Muscle of leg (tissue), 11 donors: Measurements from ENCODE around the gene ESYT2. TPM values are rescaled to one million over a fixed set of nuclear protein-coding genes. Genes with fewer than 3 reads are reported as not detected.

Source experiments
- DNase-seq: peaks from one replicate; pipeline ENCODE4 v3.0.0; 2013
- H3K27ac ChIP-seq: one replicate; pipeline ENCODE4 v1.5.1; 2013; ENCODE audit warnings: mild to moderate bottlenecking, low read length, control low read depth
- H3K27me3 ChIP-seq: one replicate; pipeline ENCODE4 v1.6.1; 2013; ENCODE audit warnings: low read length; ENCODE audit not compliant: control insufficient read depth, insufficient read depth
- H3K36me3 ChIP-seq: one replicate; pipeline ENCODE4 v1.6.1; 2013; ENCODE audit warnings: low read length; ENCODE audit not compliant: control insufficient read depth, insufficient read depth
- H3K4me1 ChIP-seq: one replicate; pipeline ENCODE4 v1.6.1; 2013; ENCODE audit warnings: low read length; ENCODE audit not compliant: control insufficient read depth, insufficient read depth
- H3K4me3 ChIP-seq: one replicate; pipeline ENCODE4 v1.5.1; 2013; ENCODE audit warnings: low read length, control low read depth
- H3K9me3 ChIP-seq: replicated peaks from 2 replicates; pipeline ENCODE4 v1.6.1; 2013; ENCODE audit warnings: low read depth, low read length; ENCODE audit not compliant: control insufficient read depth
- WGBS: methylation state at CpG from one replicate; pipeline ENCODE4 v1.1.5; 2013; ENCODE audit warnings: missing lambda C conversion rate; ENCODE audit not compliant: insufficient coverage; 5-methylcytosine and 5-hydroxymethylcytosine counted together
- polyA plus RNA-seq, 8 donors: library from polyadenylated mRNA; unstranded; fragments of 120-200 nt; gene quantifications; one replicate each; pipeline versions ENCODE4 v1.2.1 to v1.2.3, GENCODE V29; 2013; ENCODE audit warnings: inconsistent platforms in 1 of 8, low replicate concordance in 1 of 8; ENCODE audit not compliant: insufficient read length in 8 of 8, insufficient read depth in 1 of 8
- total RNA-seq: library from RNA; stranded (reverse); fragments of 120-200 nt; gene quantifications from one replicate; pipeline ENCODE4 v1.2.4, GENCODE V29; 2013

Gene ESYT2
- total and polyA plus RNA-seq, 9 donors, result 27.4 to 46.5 (median 30.1) TPM

- 73% methylated on average over 2 of the region's 4 CpGs for WGBS
- no peak overlapping the region for H3K4me3 ChIP-seq
These were observed 143.6 kb downstream of the ESYT2 start for GRCh38 chr7:158685693-158686092.

GRCh38 chr7:158684329-158684728, 145.0 kb downstream of the ESYT2 start:
- Histone ChIP-seq H3K4me3 (no peak overlapping the region), H3K36me3 (peaks cover 32% of the 10 kb centered on the region), H3K9me3 (no peaks in the 10 kb centered on the region), H3K27me3 (no peaks in the 10 kb centered on the region), H3K27ac (no peak overlapping the region), H3K4me1 (no peaks in the 10 kb centered on the region)
- no CpG with 5 or more reads among the region's 1 CpG for WGBS
- DNase-seq, result no peak

More at GRCh38 chr7:158685693-158686092, 143.6 kb downstream of the ESYT2 start:
- DNase-seq, result no peak
- Histone ChIP-seq H3K4me1 (no peaks in the 10 kb centered on the region), H3K9me3 (no peaks in the 10 kb centered on the region), H3K36me3 (peaks cover 27% of the 10 kb centered on the region), H3K27ac (no peak overlapping the region), H3K27me3 (no peaks in the 10 kb centered on the region)

GRCh38 chr7:158683541-158683940, 145.8 kb downstream of the ESYT2 start:
- H3K4me3 ChIP-seq, result no peak overlapping the region
- H3K36me3 ChIP-seq, result peaks cover 27% of the 10 kb centered on the region
- WGBS, result no CpG with 5 or more reads among the region's 2 CpGs

GRCh38 chr7:158682456-158682855, 146.9 kb downstream of the ESYT2 start:
- Histone ChIP-seq H3K4me1 (no peaks in the 10 kb centered on the region), H3K9me3 (no peaks in the 10 kb centered on the region), H3K27me3 (no peaks in the 10 kb centered on the region), H3K4me3 (no peak overlapping the region), H3K36me3 (peaks cover 24% of the 10 kb centered on the region), H3K27ac (no peak overlapping the region)
- no peak for DNase-seq

More at GRCh38 chr7:158683541-158683940, 145.8 kb downstream of the ESYT2 start:
- Histone ChIP-seq H3K27ac (no peak overlapping the region), H3K27me3 (no peaks in the 10 kb centered on the region), H3K9me3 (no peaks in the 10 kb centered on the region), H3K4me1 (no peaks in the 10 kb centered on the region)
- no peak for DNase-seq

Other genes starting within 250 kb of the ESYT2 start
- 1.4 TPM for gene PTPRN2, start 241.7 kb downstream of the ESYT2 start, total RNA-seq
- 1 to 10 TPM; 1.7 to 2.9 (median 2.4) TPM for gene PTPRN2, start 241.7 kb downstream of the ESYT2 start, polyA plus RNA-seq
- gene NCAPG2, start 124.7 kb downstream of the ESYT2 start, total RNA-seq, result 10.2 TPM
- 10 to 100 TPM; 11.7 to 20.9 (median 17.1) TPM for gene NCAPG2, start 124.7 kb downstream of the ESYT2 start, polyA plus RNA-seq
- 6.7 TPM for gene DYNC2I1, start 27.0 kb upstream of the ESYT2 start, total RNA-seq
- gene DYNC2I1, start 27.0 kb upstream of the ESYT2 start, polyA plus RNA-seq, result 10 to 100 TPM; 12.8 to 18.9 (median 15.5) TPM